ENCODE measurements around the gene AZU1.

- TF ChIP-seq CTCF (tag by site-specific recombination; IDR thresholded peaks at IDR 0.05) (no peak), ZBTB49 (tag by site-specific recombination; IDR thresholded peaks at IDR 0.05; ENCODE audit: low read depth) (no peak), ATF2 (tag by site-specific recombination; IDR thresholded peaks at IDR 0.05; ENCODE audit: low read depth) (no peak), ZBTB11 (tag by site-specific recombination; conservative IDR thresholded peaks at IDR 0.05; ENCODE audit: low read depth) (no peak), ZBTB1 (tag by site-specific recombination; IDR thresholded peaks at IDR 0.05) (no peak), YY1 (tag by site-specific recombination; IDR thresholded peaks at IDR 0.05) (no peak), ZNF266 (tag by site-specific recombination; IDR thresholded peaks at IDR 0.05; ENCODE audit: low read depth) (no peak), ZBTB10 (tag by site-specific recombination; IDR thresholded peaks at IDR 0.05) (no peak), PBX3 (CRISPR knock-in tag; IDR thresholded peaks at IDR 0.05) (no peak), REST (tag by site-specific recombination; IDR thresholded peaks at IDR 0.05) (no peak), REPIN1 (tag by site-specific recombination; IDR thresholded peaks at IDR 0.05; ENCODE audit: low read depth) (no peak)
Measured at GRCh38 chr19:873084-873483, 45.4 kb downstream of the AZU1 start.

All from HEK293 (cell line).